Measurements from ENCODE around the gene NFIB.

The NFIB gene

DNA sequence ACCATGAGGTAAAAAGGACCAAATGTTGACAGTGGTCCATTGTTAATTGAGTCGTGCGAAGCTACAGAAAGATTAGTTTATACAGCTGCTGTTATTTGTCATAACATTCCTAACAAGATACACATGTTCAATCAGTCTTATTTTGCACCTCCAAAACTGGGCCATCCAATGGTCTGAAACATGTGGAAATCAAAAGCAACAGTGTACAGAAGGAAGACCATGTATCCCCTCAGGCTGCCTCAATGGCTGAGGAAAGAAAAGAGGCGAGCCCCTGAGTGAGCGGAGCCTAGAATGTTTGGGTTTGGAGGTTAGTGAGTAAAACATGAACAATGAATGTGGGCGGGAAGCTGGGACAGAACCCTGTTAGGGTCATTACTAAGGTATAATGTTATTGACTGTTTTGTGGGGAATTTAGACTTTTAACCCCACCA, 35.6 kb downstream of the NFIB start:
- DNase-seq (ENCODE audit: low spot score), result no peak

DNA sequence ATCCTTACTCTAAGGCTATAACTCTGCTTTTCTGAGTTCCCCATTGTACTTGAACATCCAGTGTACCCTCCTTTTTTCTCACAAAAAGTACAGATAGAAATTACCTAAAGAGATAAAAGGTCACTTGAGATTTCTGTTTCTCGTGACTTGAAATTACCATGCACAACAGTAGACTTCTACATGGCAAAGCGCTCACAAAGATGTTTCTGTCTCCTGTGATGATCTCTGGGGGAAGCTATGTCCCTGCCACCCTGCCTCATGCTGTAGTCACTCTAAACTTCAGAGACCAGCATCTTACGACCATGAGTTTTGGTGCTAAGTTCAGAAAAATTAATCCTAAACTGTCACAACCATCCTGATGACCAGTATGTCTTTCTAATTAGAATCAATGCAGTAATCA, 36.2 kb downstream of the NFIB start:
- DNase-seq (ENCODE audit: low spot score), result no peak

DNA sequence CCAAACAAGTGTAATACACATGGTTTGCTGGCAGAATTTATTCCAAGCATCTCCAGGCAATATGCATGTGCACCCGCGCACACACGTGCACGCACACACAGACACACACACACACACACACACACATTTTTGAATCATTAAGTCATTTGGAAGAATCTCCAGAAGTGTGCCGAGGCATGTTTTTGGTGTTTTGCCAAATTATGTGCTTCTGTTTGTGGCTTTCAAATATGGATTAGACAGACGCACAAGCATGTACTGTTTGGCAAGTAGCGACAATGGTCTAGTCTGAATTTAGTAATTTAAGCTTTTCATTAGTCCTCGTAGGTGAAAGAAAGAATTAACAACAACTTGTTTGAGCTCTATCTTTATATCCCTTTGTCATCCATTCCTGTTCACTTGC, 36.7 kb downstream of the NFIB start:
- no peak for DNase-seq (ENCODE audit: low spot score)

DNA sequence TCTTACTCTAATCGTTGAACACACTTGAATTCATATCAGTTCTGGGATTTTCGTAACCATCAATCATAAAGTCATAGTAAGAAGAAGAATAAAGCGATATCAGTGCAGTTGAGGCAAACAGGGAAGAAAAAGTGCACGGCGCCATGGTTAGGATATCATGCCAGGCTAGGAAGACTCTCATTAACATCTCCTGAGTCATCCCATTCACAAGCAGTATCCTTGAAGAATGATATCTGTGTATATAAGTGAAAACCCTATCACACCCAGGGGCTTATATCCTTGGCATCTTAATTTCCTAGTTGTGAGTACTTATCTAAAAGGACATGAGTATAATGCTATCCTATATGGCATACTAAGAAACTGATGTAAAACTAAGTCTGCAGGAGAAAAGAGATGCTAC, 38.6 kb downstream of the NFIB start:
- DNase-seq (ENCODE audit: low spot score), result no peak

DNA sequence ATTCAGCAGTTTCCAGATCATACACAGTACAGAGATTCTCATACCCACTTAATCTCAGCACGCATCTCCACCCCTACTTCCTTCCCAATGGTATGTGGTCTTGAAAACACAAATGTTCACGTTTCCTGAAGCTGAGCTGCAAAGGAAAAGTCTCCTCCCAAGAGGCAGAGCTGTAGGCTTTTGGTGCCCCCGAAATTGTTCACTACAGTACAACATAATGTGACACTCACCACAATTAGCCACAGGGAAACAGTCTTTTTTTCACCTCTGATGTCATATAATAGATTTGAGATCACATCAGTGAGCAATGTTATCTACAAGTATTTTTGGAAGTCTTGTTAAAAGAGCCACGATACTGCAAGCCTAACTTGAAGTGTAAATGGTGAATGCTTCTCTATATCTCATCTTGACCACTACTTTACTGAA, 40.2 kb downstream of the NFIB start:
- DNase-seq (ENCODE audit: low spot score), result no peak

DNA sequence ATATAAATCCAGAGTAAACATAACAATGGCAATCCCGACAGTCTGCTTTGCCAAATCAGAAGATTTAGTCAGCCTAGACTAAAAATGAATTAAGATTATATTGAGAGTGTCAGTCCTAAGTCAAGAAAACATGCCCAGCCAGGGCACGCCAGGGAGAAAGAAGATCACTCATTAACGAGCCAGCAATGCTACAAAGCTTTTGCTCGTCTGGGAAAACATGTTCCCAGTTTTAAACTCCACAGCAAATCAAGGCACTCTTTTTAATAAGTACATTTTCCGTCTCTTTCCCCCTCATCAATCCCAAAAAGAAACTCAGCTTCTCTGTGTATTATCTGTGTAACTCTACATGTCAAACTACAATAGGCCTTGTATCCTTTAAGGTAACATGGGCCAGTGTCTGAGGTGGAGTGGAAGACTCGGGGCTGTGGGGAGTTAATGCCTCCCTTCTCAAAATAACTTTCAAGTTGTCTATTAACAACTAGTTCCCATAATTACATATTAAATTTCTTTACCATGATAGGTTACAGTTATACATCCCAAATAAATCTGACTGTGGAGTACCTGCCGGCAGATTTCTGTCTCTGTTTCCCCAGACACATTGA, 40.9 kb downstream of the NFIB start:
- DNase-seq (ENCODE audit: low spot score), result no peak

DNA sequence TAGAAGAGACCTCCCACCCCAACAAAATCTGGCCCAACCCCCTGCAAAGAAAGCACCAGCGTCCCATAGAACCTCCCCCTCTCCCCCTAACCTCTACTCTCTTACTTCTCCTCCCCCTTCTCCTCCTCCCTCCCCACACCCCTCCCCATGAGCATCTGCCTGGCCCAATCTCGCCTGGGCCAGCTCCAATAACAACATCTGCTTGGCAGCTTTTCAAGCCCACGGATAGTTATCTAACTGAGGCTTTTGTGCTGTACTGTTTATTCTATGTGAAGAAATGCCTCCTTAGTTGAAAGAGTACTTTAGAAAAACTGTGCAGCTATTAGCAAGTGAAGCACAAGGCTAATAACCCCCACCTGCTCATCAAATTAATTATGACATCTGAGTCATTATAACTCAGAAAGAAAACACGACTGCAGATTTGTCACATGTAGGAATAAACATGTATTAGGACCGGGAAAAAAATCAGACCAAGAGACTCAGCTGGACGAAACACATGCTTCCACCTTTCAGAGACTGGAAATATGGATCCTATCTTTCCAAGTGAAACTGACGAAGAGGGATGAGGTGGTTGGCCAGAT, 42.8 kb downstream of the NFIB start:
- peak; percentile 67 for DNase-seq (ENCODE audit: low spot score)

DNA sequence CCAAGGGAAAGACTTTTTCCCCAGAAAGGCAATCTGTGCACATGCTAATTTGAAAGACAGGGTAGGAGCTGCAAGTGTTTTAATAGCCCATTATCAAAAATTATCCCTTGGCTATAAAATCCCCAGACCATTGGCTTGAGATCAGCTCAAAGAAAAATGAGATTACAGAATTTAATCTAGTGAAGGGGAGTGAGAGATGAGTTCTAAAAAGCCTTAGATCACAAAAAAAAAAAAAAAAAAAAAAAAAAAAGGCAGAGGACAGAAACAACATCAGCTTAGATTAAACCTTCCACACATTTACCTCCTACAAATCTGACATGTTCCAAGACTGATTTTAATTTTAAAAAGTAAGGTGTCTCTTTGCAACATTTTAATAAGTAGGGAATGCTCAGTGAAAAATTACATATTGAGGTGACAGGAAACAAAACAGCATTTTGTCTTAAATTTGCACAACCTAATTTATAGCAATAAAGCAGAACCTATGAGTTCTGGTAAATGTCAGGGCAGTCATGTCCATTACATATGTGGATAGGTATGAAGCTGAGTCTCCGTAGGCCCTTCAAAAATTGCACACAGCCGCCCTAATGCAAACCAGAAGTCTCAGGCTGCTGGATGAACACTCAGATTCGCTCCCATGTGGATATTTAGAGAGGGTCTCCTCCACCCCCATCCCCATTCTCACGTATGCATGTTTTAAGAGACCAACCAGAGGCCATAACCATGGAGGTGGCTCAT, 43.4 kb downstream of the NFIB start:
- no peak for DNase-seq (ENCODE audit: low spot score)

DNA sequence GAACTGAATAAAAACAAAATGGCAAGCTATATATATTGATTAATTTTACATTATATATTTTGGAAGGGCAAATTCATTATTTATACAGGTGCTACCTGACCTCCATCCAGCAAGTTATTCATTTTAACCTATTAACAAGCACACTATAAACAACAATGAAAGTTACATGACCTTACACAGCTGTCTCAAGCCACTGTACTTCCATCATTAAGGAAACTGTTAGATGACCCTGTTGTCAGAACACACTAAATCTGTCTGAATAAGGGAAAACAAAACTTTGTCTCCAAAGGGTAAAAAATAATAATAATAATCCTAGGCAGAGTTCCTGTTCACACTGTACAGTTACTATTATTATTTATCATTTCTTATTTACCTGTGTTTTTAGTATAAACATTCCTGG, 44.0 kb downstream of the NFIB start:
- DNase-seq (ENCODE audit: low spot score), result no peak

DNA sequence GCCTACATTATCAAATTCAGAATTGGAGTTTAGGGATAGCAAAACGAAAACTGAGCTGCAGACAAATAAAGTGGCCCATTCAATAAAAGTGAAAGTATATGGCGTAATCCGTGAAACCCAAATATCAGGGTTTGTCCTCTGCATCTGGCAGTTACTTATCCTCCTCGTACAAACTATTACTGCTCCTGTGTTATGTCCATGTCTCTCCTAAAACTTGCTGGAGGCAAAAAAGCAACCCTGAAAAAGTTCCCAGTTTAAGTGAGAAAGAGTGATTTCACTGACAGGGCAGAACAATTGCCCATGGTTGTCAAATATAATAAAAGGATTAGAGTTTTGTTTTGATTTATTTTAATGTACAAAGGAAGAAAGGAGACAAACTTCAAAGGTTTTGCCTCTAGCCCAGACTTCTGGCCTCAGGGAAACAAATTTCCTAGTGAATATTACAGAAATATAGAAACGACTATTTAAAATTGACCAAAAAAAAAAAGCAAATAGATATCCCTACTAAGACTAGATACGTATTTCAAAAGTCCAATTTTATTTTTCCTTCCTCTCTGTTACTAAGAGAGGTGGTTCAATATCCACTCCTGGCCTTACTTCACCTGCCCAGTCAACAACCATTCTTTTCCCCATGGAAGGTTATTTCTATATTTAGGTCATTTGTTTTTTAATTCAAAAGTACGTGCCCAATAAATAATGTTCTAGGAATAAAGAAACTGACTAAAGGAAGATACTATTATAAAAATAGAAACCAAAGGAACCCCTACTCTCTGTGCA, 50.0 kb downstream of the NFIB start:
- DNase-seq (ENCODE audit: low spot score), result no peak

DNA sequence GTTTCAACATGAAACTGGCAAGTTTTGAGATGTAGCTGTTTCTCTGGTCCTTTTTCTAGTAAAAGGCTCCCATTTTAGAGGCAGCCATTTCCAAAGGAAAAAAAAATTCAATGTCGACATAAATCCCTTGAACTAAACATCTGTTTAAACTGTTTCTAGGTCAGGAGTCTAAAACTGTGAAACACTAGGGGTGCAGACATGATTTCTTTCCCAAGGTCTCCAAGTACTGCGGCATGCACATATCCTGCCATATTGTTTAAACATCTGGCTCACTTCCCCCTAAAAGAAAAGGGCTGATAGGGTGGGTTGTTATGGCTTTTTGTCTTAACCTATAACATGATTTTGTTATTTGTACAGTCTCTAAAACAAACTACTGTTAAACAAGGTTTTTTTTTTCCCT, 51.1 kb downstream of the NFIB start:
- no peak for DNase-seq (ENCODE audit: low spot score)

DNA sequence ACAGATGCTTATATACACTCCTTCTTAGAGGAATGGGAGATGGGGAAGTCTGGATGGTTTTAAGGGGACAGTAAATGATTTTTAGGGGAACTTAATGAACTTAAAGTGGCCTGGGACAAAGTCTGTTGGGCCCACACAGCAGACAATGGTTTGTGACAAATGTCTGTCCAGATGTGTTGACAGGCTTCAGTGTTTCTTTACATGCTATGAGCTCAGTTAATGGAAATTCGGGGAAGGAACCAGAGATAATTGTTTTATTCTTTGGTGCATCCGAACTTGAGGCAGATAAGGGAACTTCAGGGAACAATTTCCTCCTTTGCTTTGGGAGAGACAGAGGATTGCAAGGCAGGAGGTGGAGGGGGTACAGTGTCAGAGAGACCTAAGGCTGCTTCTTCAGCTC, 52.3 kb downstream of the NFIB start:
- DNase-seq (ENCODE audit: low spot score), result no peak

DNA sequence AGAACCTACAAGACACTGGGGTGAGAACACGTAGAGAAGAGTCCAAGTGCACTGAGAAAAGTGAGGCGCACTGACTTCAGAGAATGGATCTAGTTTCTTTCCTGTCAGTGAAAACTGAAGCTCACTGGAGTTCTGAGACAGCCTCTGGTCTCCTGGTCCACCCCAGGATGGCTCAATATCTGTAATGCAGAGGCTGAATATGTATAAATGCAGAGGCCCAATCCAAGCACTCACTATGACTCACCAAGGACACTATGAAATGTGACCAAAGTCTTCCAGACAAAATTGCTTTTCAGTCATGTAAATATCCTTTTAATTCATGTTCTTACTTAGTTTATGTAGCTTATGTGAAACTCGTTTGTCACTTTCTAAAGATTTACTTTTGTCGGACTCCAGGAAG, 53.8 kb downstream of the NFIB start:
- no peak for DNase-seq (ENCODE audit: low spot score)

DNA sequence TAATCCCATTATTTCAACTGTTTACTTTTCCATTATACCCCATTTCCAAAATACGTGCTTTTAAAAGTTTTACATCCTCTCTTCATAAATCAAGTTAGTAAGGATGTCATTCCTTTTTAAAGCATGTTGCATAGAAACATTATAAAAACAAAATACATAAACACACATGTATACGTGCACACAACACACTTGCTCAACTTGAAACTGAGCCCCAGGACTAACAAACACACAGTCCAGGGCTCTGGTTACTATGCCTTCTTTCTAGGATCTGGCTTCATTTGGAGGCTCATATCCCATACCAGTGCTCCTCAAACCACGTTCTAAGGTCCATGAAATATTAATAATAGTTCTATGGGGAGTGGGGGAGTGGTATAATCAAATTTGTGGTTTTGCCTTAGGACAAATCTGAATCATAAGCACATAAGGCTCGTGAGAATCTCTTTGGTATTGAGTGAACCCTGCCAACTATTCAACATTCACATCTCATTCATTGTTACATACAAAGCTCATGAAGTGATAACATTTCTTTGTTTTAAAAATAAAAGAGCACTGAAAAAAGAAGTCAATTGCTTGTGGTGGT, 55.2 kb downstream of the NFIB start:
- no peak for DNase-seq (ENCODE audit: low spot score)

DNA sequence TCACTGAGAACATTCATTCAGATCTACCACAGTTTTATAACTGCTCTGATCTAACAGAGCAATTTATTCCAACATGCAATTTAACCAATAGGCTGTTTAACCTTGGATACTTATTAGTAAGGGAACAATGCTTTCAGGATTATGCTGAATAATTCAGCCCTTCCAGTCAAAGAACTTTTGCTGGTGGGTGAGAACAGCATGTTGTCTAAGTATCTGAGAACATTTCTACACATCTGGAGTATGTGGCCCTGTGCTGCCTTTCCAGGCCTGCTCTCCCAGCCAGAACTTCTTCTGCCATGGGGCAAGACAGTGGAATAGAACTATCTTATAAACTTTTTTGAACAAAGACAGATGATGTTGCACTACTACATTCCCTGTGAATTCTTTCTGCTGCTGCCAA, 55.8 kb downstream of the NFIB start:
- DNase-seq (ENCODE audit: low spot score), result no peak

DNA sequence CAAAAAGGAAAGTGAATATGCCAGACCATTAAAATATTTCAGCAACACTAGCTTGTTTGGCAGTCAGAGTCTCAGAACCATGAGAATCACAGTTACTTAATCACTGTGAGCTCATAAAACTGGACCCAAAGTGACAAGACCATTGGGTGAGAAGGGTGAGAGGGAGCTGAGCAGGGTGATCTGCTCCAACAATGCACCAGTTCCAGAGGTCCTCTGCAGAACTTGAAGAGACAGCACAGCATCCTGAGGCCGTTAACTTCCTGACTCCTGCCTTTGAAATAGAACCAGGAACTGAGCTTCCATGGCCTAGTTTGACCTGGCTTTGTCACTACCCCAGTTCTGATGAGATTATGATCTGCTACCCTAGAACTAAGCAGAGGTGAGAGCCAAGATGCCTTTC, 57.4 kb downstream of the NFIB start:
- DNase-seq (ENCODE audit: low spot score), result no peak

DNA sequence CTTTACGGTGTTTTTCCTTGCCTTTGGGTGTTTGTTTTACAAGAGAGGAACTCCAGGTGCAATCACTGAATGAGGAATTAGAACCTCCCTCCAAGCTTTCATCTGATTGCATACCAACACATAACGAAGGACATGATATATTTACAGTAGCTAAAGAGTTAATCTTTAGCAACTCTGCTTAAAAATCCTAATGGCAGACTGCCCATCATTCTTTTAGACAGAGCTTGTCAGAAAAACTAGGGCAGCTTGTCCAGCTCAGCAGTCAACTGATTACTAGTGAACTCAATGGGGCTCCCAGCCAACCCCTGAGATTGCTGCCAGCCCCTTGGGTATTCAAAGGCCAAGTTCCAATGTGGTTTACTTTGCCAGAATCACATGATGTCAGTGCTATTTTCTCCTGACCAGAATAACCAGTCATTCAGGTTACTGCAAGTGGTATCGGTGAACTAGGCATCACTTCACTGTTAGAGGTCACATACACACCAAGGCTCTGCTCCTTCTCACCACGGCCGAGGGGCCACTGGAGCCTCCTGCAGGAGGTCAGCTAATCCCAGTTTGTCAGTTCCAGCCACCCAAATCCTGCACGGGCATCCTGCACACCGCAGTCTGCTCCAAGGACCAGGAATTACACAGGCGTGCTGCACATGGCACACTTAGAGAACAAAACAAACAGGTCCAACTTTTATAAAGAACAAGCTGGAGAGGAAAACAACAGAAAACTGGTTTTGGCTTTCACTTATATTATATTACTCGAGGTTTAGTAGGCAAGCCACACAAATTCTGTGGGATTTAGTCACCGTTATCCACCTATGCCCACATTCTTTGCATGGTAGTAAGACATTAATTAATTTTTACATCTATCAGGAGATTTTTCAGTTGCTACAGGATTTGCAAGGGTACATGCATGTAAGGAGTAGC, 62.5 kb downstream of the NFIB start:
- peak; percentile 69 for DNase-seq (ENCODE audit: low spot score)

DNA sequence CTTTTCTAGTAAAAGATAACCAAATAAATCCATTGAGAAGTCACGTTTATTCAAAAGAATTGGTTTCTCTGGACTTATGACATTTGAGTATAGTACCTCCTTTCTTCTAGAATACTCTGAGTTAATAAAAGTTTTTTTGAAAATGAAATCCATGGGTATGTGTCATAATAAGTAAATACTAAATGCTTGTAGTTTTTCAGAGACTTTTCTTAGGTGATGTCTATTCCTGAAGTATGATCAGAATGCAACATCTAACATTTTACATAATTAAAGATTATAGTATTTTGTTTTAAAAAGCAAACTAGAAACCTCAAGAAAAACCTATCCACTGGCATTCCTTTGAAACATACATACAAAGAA, 63.2 kb downstream of the NFIB start:
- DNase-seq (ENCODE audit: low spot score), result no peak

DNA sequence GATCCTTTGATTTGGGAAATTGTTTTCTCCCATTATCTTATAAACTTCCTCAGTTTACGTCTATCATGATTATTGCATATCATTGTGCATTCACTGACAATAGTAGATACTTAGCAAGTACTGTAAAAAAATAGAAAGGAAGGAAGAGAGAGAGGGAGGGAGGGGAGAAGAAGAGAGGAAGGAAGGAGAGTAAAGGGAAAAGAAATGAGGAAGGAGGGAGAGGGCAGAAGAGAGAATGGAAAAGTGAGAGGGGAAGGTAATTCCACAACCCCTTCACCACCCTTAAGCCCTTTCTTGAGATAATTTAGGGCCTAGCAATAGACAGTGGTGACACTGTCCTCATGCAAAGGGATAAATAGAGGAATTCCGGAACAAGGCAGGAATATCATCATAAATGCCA, 64.4 kb downstream of the NFIB start:
- DNase-seq (ENCODE audit: low spot score), result no peak

DNA sequence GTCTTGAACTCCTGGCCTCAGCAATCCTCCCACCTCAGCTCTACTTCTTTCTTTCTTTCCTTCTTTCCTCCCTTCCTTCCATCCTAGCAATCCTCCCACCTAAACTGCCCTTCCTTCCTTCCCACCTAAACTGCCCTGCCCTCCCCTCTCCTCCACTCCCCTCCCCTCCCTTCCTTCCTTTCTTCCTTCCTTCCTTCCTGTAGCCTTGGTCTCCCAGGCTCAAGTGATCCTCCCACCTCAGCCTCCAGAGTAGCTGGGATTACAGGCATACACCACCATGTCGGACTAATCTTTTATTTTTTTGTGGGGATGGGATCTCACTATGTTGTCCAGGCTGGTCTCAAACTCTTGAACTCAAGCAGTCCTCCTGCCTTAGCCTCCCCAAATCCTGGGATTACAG, 65.8 kb downstream of the NFIB start:
- no peak for DNase-seq (ENCODE audit: low spot score)

DNA sequence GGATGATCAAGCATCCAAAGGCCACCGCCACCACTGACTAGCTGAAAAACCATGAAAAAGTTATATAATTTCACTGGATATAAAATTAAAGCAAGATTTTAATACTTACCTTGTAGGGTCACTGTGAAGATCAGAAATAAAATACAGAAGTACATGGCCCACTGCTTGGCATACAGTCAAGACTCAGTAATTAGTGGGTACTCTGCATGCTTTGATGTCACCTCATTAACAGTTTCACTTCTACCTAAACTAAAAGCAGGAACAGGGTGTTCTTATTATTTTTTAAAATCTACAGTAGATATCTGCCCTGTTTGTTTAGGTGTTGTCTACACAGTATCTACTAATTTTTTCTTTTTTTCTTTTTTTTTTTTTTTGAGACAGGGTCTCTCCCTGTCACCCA, 66.4 kb downstream of the NFIB start:
- DNase-seq (ENCODE audit: low spot score), result no peak

DNA sequence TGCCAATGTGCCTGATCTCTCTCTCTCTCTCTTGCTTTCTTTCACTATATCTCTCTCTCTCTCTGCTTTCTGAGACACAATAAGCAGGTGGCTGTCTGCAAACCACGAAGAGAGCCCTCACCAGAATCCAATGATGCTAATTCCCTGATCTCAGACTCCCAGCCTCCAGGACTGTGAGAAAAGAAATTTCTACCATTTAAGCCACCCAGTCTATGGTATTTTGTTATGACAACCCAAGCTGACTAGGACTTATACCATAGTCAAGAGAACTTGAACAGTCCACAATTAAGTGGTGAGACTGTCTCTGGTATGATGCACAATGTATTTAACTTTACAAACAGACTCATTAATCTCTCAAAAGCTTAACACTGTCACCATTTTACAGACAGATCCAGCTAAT, 67.0 kb downstream of the NFIB start:
- no peak for DNase-seq (ENCODE audit: low spot score)

Data from Ammon's horn (tissue), 1 donor.